ENCODE measurements around the gene NFIX.

Gene NFIX

GRCh38 chr19:13014101-13014920, 19.0 kb downstream of the NFIX start:
- H4K20me1 ChIP-seq (ENCODE audit: insufficient read depth): no peaks in the 10 kb centered on the region
- no peaks in the 10 kb centered on the region for H3K36me3 ChIP-seq (ENCODE audit: insufficient read depth)
- H3K4me1 ChIP-seq (ENCODE audit: low read depth, poor library complexity, severe bottlenecking): no peaks in the 10 kb centered on the region
- peaks cover 82% of the 10 kb centered on the region for H3K27me3 ChIP-seq (ENCODE audit: insufficient read depth, low read depth)
- H3K4me3 ChIP-seq (IDR thresholded peaks at IDR 0.05; ENCODE audit: insufficient read depth, low read depth, low read length): no peak overlapping the region
- no peak overlapping the region for H3K4me2 ChIP-seq
- no peak for TF ChIP-seq CTCF (conservative IDR thresholded peaks at IDR 0.05; ENCODE audit: low read depth, low read length)
- H3K79me2 ChIP-seq (ENCODE audit: insufficient read depth, low read depth): no peaks in the 10 kb centered on the region
- no peak overlapping the region for H3K9ac ChIP-seq
- H3K27ac ChIP-seq: no peak overlapping the region
- no peak overlapping the region for H2AFZ ChIP-seq (ENCODE audit: low read depth)

- H3K27ac ChIP-seq: no peak overlapping the region
- H3K4me2 ChIP-seq: no peak overlapping the region
- H2AFZ ChIP-seq (ENCODE audit: low read depth): no peak overlapping the region
- H3K36me3 ChIP-seq (ENCODE audit: insufficient read depth): no peaks in the 10 kb centered on the region
- H4K20me1 ChIP-seq (ENCODE audit: insufficient read depth): no peaks in the 10 kb centered on the region
- H3K79me2 ChIP-seq (ENCODE audit: insufficient read depth, low read depth): no peaks in the 10 kb centered on the region
- no peak for TF ChIP-seq CTCF (conservative IDR thresholded peaks at IDR 0.05; ENCODE audit: low read depth, low read length)
- no peaks in the 10 kb centered on the region for H3K4me1 ChIP-seq (ENCODE audit: low read depth, poor library complexity, severe bottlenecking)
- H3K9ac ChIP-seq: no peak overlapping the region
- no peak overlapping the region for H3K4me3 ChIP-seq (IDR thresholded peaks at IDR 0.05; ENCODE audit: insufficient read depth, low read depth, low read length)
- H3K27me3 ChIP-seq (ENCODE audit: insufficient read depth, low read depth): peaks cover 83% of the 10 kb centered on the region
These were observed 19.6 kb downstream of the NFIX start for GRCh38 chr19:13014921-13015280.

- no peak overlapping the region for H2AFZ ChIP-seq (ENCODE audit: low read depth)
- no peaks in the 10 kb centered on the region for H4K20me1 ChIP-seq (ENCODE audit: insufficient read depth)
- no peaks in the 10 kb centered on the region for H3K79me2 ChIP-seq (ENCODE audit: insufficient read depth, low read depth)
- H3K27ac ChIP-seq: no peak overlapping the region
- no peaks in the 10 kb centered on the region for H3K4me1 ChIP-seq (ENCODE audit: low read depth, poor library complexity, severe bottlenecking)
- no peak overlapping the region for H3K4me2 ChIP-seq
- no peak for TF ChIP-seq CTCF (conservative IDR thresholded peaks at IDR 0.05; ENCODE audit: low read depth, low read length)
- no peaks in the 10 kb centered on the region for H3K36me3 ChIP-seq (ENCODE audit: insufficient read depth)
- no peak overlapping the region for H3K4me3 ChIP-seq (IDR thresholded peaks at IDR 0.05; ENCODE audit: insufficient read depth, low read depth, low read length)
- H3K9ac ChIP-seq: no peak overlapping the region
- peaks cover 84% of the 10 kb centered on the region for H3K27me3 ChIP-seq (ENCODE audit: insufficient read depth, low read depth)
These were observed 20.3 kb downstream of the NFIX start for GRCh38 chr19:13015361-13016223.

- Histone ChIP-seq H3K36me3 (ENCODE audit: insufficient read depth) (no peaks in the 10 kb centered on the region), H3K79me2 (ENCODE audit: insufficient read depth, low read depth) (no peaks in the 10 kb centered on the region), H2AFZ (ENCODE audit: low read depth) (no peak overlapping the region), H3K27me3 (ENCODE audit: insufficient read depth, low read depth) (peaks cover 84% of the 10 kb centered on the region), H3K9ac (no peak overlapping the region), H3K27ac (no peak overlapping the region), H3K4me1 (ENCODE audit: low read depth, poor library complexity, severe bottlenecking) (no peaks in the 10 kb centered on the region), H3K4me3 (IDR thresholded peaks at IDR 0.05; ENCODE audit: insufficient read depth, low read depth, low read length) (no peak overlapping the region), H3K4me2 (no peak overlapping the region), H4K20me1 (ENCODE audit: insufficient read depth) (no peaks in the 10 kb centered on the region)
- TF ChIP-seq CTCF (conservative IDR thresholded peaks at IDR 0.05; ENCODE audit: low read depth, low read length): no peak
These were observed 21.0 kb downstream of the NFIX start for GRCh38 chr19:13016245-13016627.
